Activated CD8-positive, alpha-beta memory T cell treated with anti-CD3 and anti-CD28 coated beads, Interleukin-2, amount 50 U/mL, for 48 hours (primary cell): ENCODE results near the gene NT5C3A.
A peak's percentile ranks its signal among the peaks of the same experiment; 100 is the strongest.
"Not testable (repeated sequence)": the region's sequence is repeated elsewhere in the genome, so short reads cannot be mapped to it uniquely, and the experiment has no call there.

Source experiments
- DNase-seq: peaks from one replicate; pipeline ENCODE4 v3.0.0-alpha.2; 2020

Gene NT5C3A

DNA sequence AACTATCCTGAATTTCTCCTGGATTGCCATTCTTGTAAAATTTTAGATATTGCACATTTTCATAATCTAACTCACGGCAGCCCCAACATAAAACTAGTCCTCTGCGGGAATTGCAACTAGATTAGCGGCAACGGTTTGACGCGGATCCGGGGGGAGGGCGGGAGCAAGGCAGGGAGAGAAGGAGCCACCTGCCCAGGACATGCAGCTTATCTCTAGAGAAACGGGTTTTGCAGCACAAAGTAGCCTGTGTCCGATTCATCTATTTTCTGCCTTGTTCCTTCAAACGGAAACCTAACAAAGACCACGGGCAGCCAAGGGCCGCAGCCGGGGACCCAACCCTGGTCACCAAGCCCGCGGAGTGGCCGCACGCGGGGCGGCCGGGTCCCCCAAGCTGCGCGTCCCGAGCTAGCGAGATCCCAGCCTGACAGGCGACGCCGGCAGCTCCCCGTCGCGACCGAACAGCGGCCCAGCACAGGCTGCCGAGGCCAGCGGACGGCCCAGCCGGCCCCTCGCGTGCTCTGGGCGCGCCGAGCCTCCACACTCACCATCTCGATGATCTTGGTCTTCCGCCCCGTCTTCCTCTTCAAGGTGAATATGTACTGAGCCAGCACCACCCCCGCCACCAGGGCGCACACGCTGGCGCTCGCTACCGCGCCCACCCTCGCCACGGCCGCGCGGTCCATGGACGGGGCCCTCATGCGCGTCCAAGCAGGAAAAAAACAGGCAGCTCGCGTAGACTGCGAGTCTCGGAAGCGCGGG, at the start of gene NT5C3A:
Gene NT5C3A (minus strand): TSS at position 754 of the 759 bp plus-strand sequence. CDS start 71 bp downstream, at position 683.
- peak; percentile 66 for DNase-seq

DNA sequence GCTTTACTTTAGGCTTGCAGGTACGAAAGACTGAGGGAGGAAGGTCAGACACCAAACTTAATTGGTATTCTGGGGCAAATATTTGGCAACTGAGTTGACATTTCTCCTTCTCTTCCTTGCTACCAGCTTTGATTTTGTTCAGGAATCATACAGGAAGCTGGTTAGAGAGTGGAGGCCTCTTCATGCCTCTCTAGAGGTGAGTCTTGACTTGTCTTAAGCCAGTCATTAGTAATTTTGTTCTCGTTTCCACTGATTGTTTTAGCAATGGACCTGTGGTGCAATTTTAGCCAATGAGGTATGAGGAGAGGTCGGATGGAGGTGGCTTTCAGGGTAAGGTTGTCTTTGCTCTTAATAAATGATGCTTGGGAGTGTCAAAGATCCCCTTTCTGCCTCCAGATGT, 49.0 kb upstream of the NT5C3A start:
- DNase-seq: no peak

DNA sequence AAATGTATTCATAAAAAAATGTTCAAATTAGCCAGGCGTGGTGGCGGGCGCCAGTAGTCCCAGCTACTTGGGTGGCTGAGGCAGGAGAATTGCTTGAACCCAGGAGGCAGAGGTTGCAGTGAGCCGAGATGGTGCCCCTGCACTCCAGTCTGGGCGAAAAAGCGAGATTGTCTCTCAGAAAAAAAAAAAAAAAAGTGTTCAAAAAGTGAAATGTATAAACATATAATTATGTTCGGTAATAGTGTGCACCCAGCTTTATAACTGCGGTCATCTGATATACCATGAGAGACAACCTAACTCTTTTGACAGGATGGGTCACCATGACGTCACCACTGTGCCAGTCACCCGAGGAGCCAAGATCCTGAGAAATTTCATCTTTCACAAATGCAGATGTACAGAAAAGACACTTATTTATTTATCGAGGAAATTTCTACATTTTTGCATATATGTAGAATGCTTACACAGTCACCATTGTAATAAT, 47.2 kb upstream of the NT5C3A start:
- DNase-seq: no peak

DNA sequence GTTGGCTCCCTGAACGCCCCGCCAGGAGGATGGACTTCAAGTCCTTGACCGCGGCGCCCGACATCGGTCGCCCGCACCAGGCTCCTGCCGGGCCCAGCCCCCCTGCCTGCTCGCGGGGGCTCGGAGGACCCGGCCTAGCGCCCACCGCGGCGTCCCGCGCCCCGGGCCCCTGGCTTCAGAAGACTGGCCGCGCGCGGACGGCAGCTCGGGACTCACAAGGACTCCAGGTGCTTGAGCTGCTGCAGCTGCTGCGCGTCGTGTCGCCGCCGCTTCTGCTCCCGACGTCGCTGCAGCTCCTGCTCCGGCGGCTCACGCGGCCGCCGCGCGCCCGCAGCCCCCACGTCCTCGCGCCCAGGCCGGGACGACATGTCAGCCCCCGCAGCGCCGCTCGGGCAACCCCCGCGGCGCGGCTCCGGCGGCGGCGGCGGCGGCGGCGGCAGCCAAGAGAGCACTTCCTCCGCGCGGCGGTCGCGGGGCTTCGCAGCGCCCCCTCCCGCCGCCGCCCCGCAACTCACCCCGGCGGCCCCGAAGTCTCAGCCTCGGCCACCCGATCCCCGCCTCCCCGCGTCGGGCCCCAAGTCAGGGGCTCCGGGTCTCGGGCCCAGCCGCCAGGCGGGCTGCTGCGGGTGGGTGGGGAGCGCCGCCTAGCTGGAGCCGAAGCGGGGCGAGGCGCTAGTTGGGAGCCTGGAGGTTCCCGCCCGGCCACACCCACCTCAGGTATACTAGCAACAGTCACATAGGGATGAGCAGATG, 46.6 kb upstream of the NT5C3A start, which contains the start of gene RP9:
Gene RP9 (minus strand): TSS at position 400 of the 753 bp plus-strand sequence. CDS start 32 bp downstream, at position 368.
- DNase-seq: peak; percentile 90

DNA sequence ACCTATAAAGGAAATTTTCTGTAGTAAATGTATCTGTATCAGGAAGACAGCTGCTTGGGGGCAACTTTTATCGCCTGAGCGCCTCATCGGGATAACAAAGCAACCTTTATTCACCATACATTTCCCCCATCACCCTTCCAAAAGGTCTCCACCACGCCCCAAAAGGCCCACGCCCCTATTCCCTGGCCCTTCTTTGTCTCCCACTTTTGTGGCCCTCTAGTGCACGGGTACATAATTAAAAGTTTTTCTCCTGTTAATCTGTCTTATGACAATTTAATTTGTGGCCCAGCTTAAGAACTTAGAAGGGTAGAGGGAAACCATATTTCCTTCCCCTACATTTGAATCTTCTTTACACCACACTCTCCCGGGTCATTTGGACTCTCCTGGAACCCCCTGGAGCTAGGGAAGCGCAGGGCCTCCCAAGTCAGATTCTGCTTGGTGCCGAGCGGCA, 46.0 kb upstream of the NT5C3A start:
- DNase-seq: no peak

DNA sequence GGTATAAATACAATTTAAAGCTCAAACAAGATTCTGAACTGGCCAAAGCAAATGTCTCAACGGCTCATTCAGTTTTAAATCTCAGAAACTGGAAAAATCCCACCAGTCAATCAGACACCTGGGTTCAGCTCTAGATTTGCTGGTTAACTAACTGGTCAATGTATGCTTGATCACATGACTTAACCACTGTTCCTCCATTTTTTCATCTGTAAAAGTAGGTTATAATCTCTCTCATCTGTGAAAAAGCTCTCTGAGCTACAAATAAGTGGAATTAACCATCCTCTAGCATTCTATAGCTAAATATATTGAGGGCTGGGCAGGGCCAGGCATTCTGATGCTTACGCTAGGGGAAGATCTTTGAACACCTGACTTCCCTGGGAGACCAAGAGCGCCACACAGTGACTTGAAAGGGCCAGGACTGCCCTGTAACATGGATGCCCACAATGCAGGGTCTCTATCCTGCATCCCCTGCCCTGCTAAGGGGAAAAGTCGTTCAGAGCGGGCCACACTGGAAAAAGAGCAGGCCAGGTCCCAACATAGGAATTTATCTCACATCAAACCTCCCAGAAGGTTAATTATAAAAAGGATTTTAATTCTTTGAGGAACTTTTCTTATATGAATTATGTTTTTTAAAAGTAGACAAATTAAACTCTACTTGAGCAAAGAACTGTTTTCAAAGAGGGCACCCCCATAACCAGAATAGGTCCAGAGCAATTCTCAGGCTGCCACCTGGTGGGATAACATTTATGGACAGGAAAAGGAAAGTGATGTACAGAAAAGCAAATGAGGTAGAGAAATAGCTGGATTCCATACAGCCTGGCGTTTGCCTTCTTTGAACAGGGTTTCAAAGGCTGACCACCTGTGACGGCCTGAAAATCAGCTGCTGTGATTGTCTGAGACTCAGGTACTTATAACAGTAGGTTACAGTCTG, 44.8 kb upstream of the NT5C3A start:
- no peak for DNase-seq

DNA sequence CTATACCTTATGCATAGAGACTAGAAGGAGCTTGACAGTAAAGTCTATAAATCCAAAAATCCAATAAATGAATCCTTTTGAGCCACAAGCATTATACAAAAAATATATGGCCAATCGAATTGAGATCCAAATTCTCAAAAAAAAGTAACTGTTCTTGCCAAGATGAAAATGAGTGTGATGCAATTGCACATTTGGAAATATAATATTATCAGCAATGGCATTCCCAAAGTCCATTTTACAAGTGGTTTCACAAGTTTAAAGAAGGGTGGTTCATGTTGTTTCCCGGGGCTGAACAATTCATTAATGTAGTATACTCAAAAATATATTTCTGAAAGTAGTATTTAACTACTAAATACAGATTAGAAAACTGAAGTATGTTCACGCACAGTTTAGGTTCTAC, 39.3 kb upstream of the NT5C3A start:
- DNase-seq: no peak

DNA sequence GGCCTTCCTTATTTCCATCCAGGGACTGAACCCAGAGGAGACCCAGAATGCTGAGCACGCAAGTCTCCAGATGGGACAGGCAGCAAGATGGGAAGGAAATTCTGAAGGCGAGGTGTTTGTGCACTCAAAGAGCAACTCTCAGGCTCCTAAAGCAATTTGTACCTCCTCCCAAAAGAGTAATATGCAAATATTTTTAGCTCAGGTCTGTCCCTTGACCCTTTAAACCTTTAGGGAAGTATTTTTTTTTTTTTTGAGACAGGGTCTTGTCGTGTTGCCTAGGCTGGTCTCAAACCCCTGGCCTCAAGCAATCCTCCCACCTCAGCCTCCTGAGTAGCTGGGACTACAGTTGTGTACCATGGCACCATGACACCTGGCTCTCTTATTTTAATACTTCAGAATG, 38.2 kb upstream of the NT5C3A start:
- no peak for DNase-seq

DNA sequence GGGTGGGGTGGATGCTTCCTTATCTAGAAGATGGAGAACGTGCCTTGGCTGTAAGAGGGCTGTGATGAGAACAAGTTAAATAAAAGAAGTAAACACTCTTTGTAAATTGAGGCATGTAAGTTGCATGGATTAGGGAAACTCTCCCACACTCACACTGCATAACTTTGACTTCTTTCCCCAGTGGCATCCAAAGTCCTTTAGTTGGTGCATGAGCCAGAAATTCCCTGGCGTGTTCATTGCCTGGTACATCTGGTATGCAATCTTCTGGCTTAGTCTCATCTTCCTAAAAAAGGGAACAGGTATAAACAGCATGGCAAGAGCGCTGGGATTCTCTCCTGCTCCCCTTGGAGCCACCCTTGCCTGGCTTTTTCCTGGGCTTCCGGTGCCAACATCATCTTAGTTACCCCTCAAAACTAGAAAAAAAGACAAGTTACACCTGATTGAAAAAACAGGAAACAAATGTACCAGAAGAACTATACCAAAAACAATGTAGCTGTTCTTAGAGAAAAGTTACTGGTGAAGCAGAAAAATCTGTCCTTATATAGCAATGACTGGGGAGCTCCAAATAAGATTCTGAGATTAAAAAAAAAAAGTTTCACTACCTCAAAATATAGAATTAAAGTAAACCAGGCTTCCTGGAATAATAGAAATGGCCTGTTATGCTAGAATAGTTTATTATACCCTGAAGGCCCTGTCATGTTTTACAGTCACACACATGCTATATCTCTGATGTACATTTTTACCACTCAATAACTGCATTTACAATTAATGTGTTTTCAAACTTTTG, 36.8 kb upstream of the NT5C3A start:
- DNase-seq: no peak

DNA sequence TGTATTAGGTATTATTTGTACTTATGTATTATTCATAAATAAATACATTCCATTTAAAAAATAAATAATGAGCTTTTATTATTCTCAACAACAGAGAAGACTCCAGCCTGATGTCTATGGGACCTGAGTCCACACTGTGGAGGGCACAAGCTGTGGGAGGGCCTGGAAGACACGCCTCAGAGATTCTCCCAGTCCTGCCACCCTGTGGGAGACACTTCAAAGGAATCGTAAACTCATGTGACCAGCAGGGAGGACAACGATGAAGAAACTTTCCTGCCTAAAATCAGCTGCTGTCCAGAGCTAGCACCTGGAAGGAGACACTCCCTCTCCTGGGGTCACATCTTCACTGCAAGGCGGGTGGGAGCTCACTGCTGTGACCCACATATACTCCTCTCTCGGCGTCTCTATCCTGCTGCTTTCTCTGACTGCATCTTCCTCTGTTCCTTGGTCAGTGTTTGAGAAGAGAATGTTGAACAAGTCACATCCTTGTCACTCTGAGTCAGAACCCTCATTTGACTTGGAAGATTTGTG, 32.2 kb upstream of the NT5C3A start:
- not testable (repeated sequence) for DNase-seq

DNA sequence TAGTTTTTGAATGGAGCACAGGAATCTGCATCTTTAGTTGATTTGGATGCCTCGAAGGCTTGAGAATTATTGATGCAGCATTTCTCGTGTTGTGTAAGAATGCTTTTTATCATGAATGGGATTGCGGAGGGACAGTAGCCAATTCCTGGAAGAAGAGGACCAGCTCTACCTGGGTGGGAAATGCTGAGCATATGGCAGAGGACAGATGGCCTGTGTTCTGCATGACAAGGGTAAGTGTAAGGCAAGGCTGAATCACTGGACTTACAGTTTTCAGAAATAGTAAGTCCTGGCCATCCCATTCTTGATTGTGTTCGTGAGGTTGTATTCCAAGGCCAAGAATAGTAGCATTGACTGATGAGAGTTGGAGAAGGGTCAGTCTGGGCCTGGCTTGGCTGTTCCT, 30.7 kb upstream of the NT5C3A start:
- DNase-seq: no peak

DNA sequence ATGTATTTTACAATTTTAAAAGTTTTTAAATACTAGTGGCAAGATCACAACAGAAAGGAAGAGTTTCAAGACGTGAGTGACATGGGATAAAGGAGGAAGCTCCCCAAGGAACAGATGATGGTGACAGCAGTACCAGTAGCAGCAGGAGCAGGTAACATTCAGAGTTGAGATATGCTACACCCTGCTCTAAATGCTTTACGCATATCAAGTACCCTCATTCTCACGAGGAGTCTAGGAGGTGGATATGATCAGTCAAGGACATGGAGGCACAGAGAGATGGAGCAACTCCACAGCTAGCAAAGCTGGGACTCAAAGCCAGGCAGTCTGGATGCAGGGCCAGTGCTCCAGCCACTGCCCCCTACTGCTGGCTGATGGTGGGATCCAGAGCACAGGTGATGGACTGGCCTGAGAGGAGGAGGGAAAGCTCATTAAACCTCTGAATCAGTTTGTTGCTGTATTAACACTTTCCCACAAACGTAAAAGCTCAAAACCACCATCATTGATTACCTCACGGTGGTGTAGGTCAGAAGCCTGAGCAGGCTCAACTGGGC, 29.1 kb upstream of the NT5C3A start:
- no peak for DNase-seq

DNA sequence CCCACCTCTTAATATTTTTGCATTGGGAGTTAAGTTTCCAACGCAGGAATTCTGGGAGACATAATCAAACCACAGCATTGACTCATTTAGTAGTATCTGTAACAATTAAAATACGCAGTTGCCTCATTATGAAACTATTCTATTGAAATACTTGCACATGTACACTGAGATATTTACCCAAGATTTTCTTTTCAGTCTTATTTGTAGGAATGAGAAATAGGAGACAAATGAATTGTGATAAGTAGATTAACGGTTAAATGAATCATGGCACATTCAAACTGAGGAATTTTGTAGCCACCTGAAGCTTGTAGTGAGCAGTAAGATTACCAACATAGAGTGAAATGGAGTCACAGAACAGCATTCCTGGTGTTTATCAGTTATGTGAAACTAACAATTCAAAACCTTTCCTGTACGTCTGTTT, 28.5 kb upstream of the NT5C3A start:
- DNase-seq: no peak

DNA sequence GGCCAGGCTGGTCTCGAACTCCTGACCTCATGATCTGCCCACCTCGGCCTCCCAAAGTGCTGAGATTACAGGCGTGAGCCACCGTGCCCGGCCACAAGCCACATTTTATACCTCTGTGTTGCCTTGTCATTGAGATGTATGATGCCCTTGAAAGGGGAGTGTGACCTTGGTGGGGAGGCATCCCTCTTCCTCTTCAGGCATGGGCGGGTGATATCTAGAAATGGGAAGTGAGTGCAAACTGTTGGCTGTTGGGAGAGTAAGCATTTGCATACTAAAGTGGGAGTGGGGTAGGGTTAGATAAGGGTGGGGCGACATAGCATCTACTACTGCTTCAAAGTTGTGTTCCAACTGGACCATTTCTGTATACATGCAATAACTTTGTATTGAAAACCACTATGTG, 26.6 kb upstream of the NT5C3A start:
- DNase-seq: no peak

DNA sequence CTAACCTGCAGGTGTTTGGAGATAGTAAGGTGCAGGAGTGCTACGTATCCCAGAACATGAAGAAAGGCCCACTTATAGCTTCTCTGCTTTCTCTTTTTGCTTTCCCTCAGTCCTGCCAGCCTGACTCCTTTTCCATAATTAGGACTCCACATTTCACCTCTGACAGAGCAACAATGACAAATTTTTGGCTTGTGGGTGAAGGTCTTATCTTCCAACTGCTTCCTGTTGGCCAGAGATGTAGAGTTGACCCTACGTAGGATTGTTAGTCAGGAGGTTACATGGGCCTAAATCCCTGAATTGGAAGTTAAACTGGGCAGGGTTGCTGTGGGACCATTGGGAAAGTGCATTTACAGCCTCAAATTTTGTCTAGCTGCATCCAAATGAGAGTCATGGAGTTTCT, 25.3 kb upstream of the NT5C3A start:
- no peak for DNase-seq

DNA sequence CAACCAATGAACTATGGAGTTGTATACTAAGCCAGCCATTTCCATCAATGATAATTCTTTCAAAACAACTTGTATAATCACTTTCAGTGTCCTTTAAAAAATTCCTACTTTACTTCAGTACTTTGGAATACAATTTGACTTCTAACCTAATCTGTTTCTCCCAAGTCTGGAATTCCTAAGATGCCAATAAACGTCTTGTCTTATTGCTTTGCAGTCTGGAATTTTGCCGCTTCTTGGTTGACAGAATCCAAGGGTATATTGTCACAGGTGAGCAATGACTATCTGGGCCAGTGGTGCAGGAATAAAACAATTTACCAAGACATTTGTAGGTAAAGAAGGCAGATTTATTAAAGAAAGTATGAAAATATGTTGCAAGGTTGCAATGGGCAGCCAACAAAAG, 24.8 kb upstream of the NT5C3A start:
- no peak for DNase-seq

DNA sequence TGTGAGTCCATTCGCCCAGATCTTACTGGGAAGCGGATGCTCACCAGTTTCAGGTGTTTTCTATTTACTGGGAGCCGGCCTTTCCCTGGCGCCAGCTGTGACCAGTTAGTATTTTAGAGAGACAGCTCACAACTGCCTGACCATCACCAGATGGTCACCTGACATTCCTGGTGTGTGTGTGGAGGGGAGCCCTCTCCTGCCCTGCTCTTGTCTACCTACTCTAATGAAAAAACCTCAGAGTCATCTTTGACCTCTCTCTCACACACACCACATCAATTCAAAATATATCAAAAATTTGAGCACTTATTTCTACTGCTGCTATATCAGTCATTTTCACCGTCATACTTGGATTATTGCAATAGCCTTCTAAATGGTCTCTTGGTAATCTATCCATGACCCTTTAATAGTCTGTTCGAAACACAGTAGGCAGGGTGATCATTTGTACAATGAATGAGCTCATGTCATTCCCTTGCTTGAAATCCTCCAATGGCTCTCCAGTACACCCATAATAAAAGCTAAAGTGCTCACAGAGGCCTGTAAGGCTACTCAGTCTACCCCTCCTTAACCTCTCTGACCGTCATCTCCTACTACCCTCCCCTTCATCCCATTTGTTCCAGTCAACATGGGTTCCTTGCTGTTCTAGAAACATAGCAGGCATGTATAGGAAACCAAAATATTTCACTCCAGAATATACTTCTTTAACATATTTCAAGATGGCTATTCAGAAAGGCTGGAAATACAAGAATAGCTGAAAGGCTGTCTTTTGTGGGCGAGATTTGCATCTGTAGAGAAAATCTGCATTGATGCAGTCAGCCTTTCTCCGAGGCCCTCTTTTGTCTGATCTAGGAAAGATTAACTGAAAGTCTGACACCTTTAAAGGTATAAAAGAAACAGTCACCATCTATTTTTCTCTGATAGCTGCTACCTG, 17.5 kb upstream of the NT5C3A start:
- no peak for DNase-seq

DNA sequence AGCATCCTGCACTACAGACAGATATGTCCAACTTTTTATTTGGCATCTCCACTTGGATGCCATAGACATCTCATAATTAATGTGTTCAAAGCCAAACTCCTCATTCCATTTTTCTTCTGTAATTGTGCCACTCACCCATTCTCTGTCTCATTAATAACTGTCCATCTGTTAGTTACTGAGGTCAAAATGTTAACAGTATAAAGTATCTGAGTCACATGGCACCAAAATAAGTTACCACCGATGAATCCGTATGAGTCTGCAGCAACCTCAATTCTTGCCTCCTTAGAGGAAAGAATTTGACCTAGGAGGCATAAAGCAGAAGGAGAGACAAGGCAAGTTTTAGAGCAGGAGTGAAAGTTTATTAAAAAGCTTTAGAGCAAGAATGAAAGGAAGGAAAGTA, 16.5 kb upstream of the NT5C3A start:
- DNase-seq: no peak

DNA sequence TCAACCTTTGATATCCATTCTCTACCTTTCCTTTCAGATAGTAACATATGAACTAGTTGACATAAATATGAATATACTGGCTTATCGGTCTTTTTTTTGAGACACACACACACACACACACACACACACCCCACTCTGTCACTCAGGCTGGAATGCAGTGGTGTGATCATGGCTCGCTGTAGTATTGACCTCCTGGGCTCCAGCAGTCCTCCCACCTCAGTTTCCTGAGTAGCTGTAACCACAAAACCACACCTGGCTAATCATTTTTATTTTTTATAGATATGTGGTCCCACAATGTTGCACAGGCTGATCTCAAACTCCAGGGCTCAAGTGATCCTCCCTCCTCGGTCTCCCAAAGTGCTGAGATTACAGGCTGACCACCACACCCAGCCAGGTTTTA, 14.2 kb upstream of the NT5C3A start:
- DNase-seq: no peak

DNA sequence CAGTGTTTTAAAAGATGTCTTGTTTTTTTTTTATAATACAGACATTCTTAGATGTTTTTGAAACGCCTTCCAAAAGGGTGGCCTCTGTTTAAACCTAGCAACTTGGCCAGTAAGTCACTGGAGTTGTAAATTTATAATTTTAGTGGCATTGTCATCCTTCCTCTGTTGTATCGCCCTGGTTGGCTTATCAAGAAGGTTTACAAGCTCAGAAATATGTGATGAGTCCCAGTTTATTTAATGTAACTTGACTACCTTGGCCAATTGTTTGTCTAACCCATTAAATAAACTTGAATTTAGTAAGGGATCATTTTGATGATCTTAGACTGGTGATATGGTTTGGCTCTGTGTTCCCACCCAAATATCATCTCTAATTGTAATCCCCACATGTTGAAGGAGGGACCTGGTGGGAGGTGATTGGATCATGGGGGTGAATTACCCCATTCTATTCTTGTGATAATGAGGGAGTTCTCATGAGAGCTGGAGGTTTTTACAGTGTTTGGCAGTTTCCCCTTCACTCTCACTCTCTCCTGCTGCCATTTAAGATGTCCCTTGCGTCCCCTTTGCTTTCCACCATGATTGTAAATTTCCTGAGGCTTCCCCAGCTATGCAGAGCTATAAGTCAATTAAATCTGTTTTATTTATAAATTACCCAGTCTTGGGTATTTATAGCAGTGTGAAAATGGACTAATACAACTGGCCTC, 13.4 kb upstream of the NT5C3A start:
- no peak for DNase-seq
